CD4-positive, alpha-beta memory T cell (primary cell): ENCODE results near the gene DDX10. TPM values are rescaled to one million over a fixed set of nuclear protein-coding genes. Genes with fewer than 3 reads are reported as not detected.

Source experiments
- CTCF ChIA-PET: fragments of 350-600 bp; sonication (Branson Sonifier 250); formaldehyde crosslinking; loops from one replicate; lab custom pipeline; 2021; ENCODE audit warnings: inconsistent platforms; ENCODE audit not compliant: partially characterized antibody; lab: Charles Lee
- POLR2A ChIA-PET: fragments of 350-600 bp; sonication (Branson Sonifier 250); formaldehyde crosslinking; loops from one replicate; lab custom pipeline; 2021; ENCODE audit not compliant: partially characterized antibody; lab: Charles Lee
- DNase-seq, 5 donors: peaks; one replicate each; pipeline versions ENCODE4 v3.0.0 to v3.0.0-alpha.2; 2020 to 2022; ENCODE audit warnings: mixed read lengths in 1 of 5
- H3K27ac ChIP-seq: one replicate; pipeline ENCODE4 v1.7.0; 2013; ENCODE audit warnings: low read depth, low read length
- H3K27me3 ChIP-seq: 2 replicates; pipeline ENCODE4 v1.7.0; 2013; ENCODE audit warnings: mild to moderate bottlenecking, low read length, moderate library complexity; ENCODE audit not compliant: insufficient read depth
- H3K36me3 ChIP-seq: 2 replicates; pipeline ENCODE4 v1.7.0; 2013; ENCODE audit warnings: mild to moderate bottlenecking, low read length, moderate library complexity; ENCODE audit not compliant: insufficient read depth
- H3K4me1 ChIP-seq: 2 replicates; pipeline ENCODE4 v1.7.0; 2013; ENCODE audit warnings: mild to moderate bottlenecking, low read length, moderate library complexity; ENCODE audit not compliant: insufficient read depth
- H3K4me3 ChIP-seq, 2 donors: one replicate each; pipeline ENCODE4 v1.7.0; 2013; ENCODE audit warnings: low read length in 2 of 2, mild to moderate bottlenecking in 1 of 2
- H3K9me3 ChIP-seq, 2 donors: one replicate each; pipeline ENCODE4 v1.7.0; 2013; ENCODE audit warnings: low read length in 2 of 2, control low read depth in 1 of 2; ENCODE audit not compliant: control insufficient read depth in 1 of 2
- H3K27ac Mint-ChIP-seq, 7 donors: one replicate each; pipeline ENCODE4 v1.8.0; 2020 to 2021; ENCODE audit warnings: mixed read lengths in 7 of 7, mild to moderate bottlenecking in 6 of 7, inconsistent platforms in 3 of 7, moderate library complexity in 3 of 7
- H3K27me3 Mint-ChIP-seq, 2 donors: one replicate each; pipeline ENCODE4 v1.8.0; 2020 to 2021; ENCODE audit warnings: mixed read lengths in 2 of 2
- H3K36me3 Mint-ChIP-seq, 2 donors: one replicate each; pipeline ENCODE4 v1.8.0; 2020 to 2021; ENCODE audit warnings: mixed read lengths in 2 of 2, inconsistent platforms in 1 of 2, mild to moderate bottlenecking in 1 of 2
- H3K4me1 Mint-ChIP-seq, 4 donors: one replicate each; pipeline ENCODE4 v1.8.0; 2020 to 2021; ENCODE audit warnings: mixed read lengths in 4 of 4, mild to moderate bottlenecking in 1 of 4
- H3K4me3 Mint-ChIP-seq, 8 donors: one replicate each; pipeline ENCODE4 v1.8.0; 2020 to 2021; ENCODE audit warnings: mixed read lengths in 8 of 8, mild to moderate bottlenecking in 7 of 8, moderate library complexity in 6 of 8, inconsistent platforms in 3 of 8
- H3K9me3 Mint-ChIP-seq, 8 donors: one replicate each; pipeline ENCODE4 v1.8.0; 2020 to 2021; ENCODE audit warnings: mixed read lengths in 8 of 8, mild to moderate bottlenecking in 5 of 8, inconsistent platforms in 3 of 8, moderate library complexity in 1 of 8
- intact Hi-C: fragments of 100-400 bp; cut with micrococcal nuclease; formaldehyde crosslinking; loops from one replicate; pipeline ENCODE4 v1.15.1; 2023
- polyA plus RNA-seq, 2 donors: library from polyadenylated mRNA; unstranded; fragments of 300-500 nt; fragmentation: Illumina TruSeq; gene quantifications; one replicate each; pipeline ENCODE4 v1.2.3, GENCODE V29; 2021
- total RNA-seq, 2 experiments: library from RNA; stranded (reverse); gene quantifications; one replicate each; pipeline ENCODE4 v1.2.3, GENCODE V29; 2021

The DDX10 gene
- total and polyA plus RNA-seq, 4 experiments from 2014 or later, result 15.7 to 18.2 (median 16.7) TPM

DNA sequence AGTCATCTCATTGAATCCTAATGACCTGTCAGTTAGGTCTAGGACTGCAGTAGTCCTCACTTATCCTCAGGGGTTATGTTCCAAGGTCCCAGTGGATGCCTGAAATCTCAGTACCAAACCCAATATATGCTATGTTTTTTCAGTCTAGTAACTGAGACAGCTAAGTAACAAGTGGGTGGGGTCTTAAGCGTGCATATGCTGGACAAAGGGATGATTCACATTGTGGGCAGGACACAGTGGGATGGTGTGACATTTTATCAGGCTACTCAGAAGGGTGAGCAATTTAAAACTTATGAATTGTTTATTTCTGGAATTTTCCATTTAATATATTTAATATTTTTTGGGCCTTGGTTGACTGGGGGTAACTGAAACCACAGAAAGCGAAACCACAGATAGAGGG, 29.0 kb downstream of the DDX10 start:
- H3K27ac ChIP-seq, result no peak overlapping the region
- Mint-ChIP-seq H3K4me3 (no peak overlapping the region), H3K36me3 (peaks cover 57 to 60% of the 10 kb centered on the region in 2 donors), H3K27me3 (no peaks in the 10 kb centered on the region), H3K4me1 (no peaks in the 10 kb centered on the region), H3K9me3 (no peaks in the 10 kb centered on the region), H3K27ac (no peak overlapping the region)
- no peak overlapping the region for H3K4me3 ChIP-seq
- ChIA-PET POLR2A (no interaction called here), CTCF (no interaction called here)
- DNase-seq, result no peak
- intact Hi-C loops, result no loop called here
- no peaks in the 10 kb centered on the region for H3K27me3 ChIP-seq
- no peaks in the 10 kb centered on the region for H3K9me3 ChIP-seq
- peaks cover 11% of the 10 kb centered on the region for H3K36me3 ChIP-seq
- H3K4me1 ChIP-seq, result no peaks in the 10 kb centered on the region

DNA sequence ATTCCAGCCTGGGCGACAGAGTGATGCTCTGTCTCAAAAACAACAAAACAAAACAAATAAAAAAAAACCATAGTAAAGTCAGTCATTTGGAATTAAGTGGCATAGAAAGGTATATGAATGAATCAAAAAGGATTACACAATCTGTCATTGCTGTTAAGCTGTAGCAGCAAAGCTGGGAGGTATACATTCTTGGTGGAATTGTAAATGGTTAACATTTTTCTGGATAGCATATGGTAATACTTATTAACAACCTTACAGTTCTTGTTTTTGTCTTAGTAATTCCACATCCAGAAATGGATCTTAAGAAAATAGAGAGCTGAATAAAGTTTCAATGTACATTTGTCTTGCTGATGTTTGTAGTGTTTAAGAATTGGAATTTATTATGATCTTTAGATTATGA, 30.0 kb downstream of the DDX10 start:
- no peaks in the 10 kb centered on the region for H3K27me3 ChIP-seq
- DNase-seq, result no peak
- H3K9me3 Mint-ChIP-seq, result no peaks in the 10 kb centered on the region
- no peaks in the 10 kb centered on the region for H3K4me1 ChIP-seq
- H3K27me3 Mint-ChIP-seq, result no peaks in the 10 kb centered on the region
- H3K9me3 ChIP-seq, result no peaks in the 10 kb centered on the region
- H3K27ac ChIP-seq, result no peak overlapping the region
- H3K36me3 ChIP-seq, result peaks cover 16% of the 10 kb centered on the region
- H3K4me3 Mint-ChIP-seq, result no peak overlapping the region
- intact Hi-C loops, result no loop called here
- no peak overlapping the region for H3K4me3 ChIP-seq
- no peaks in the 10 kb centered on the region for H3K4me1 Mint-ChIP-seq
- H3K36me3 Mint-ChIP-seq, result peaks cover 53% of the 10 kb centered on the region in 2 donors
- CTCF ChIA-PET, result no interaction called here
- POLR2A ChIA-PET, result no interaction called here
- H3K27ac Mint-ChIP-seq, result no peak overlapping the region

DNA sequence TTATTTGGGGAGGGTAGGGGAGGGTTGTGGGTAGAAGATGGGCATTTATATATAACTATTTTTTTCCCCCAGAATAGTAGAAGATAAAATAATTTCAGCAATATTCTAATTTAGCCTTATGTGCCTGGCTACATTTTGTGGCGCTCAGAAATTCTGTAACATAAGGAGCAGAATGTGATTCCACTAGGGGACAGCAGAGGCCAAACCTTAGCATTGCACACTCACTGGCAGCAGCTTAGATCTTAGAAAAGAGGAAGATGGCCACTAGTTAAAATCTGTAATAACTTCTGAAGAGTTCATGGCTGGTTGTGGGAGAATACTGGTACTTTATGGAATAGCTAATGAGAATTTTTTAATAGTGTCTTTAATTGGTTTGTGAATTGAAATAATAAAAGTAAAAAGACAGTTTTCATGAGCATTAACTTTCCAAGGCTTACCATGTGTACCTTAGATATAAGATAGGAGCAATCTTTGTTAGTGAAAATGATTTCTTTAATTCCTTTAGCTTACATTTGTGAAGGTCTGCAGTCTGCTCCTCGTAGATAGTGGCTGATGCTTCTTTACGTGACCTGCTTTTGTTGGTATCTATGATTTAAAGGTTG, 33.1 kb downstream of the DDX10 start:
- no peak overlapping the region for H3K27ac Mint-ChIP-seq
- POLR2A ChIA-PET, result no interaction called here
- DNase-seq, result peak in 3 of 5 donors; percentile 3 to 12 (median 6)

GRCh38 chr11:108698844-108699642, 34.2 kb downstream of the DDX10 start:
- Mint-ChIP-seq H3K4me1 (peaks cover 0 to 1% (median 0%) of the 10 kb centered on the region in 4 donors), H3K27me3 (no peaks in the 10 kb centered on the region), H3K36me3 (peaks cover 46 to 52% of the 10 kb centered on the region in 2 donors), H3K9me3 (no peaks in the 10 kb centered on the region), H3K4me3 (no peak overlapping the region), H3K27ac (peak overlapping the region in 2 of 7 donors; percentile 16 to 77)
- Histone ChIP-seq H3K4me1 (no peaks in the 10 kb centered on the region), H3K9me3 (no peaks in the 10 kb centered on the region), H3K36me3 (peaks cover 5% of the 10 kb centered on the region), H3K27me3 (no peaks in the 10 kb centered on the region), H3K27ac (no peak overlapping the region), H3K4me3 (no peak overlapping the region)
- intact Hi-C loops, result no loop called here
- CTCF ChIA-PET, result interaction anchor here (1.7 kb wide), 1 partner anchor 9 kb away, joined by 6 read pairs; no protein-coding TSS in a partner anchor
- POLR2A ChIA-PET, result no interaction called here
- DNase-seq, result no peak

More for the DNA sequence above, 33.1 kb downstream of the DDX10 start:
- Histone ChIP-seq H3K27me3 (no peaks in the 10 kb centered on the region), H3K36me3 (peaks cover 8% of the 10 kb centered on the region), H3K9me3 (no peaks in the 10 kb centered on the region), H3K4me1 (no peaks in the 10 kb centered on the region), H3K4me3 (no peak overlapping the region), H3K27ac (no peak overlapping the region)
- intact Hi-C loops, result loop anchor here (2.0 kb wide), 1 partner anchor 173 kb away; no protein-coding TSS in a partner anchor
- no peaks in the 10 kb centered on the region for H3K27me3 Mint-ChIP-seq
- peaks cover 0 to 1% (median 0%) of the 10 kb centered on the region in 4 donors for H3K4me1 Mint-ChIP-seq
- no peaks in the 10 kb centered on the region for H3K9me3 Mint-ChIP-seq
- CTCF ChIA-PET, result interaction anchor here (1.7 kb wide), 1 partner anchor 10 kb away, joined by 6 read pairs; no protein-coding TSS in a partner anchor
- peaks cover 49 to 52% of the 10 kb centered on the region in 2 donors for H3K36me3 Mint-ChIP-seq
- H3K4me3 Mint-ChIP-seq, result no peak overlapping the region

- H3K4me1 Mint-ChIP-seq, result peaks cover 0 to 6% (median 0%) of the 10 kb centered on the region in 4 donors
- ChIA-PET CTCF (no interaction called here), POLR2A (no interaction called here)
- peaks cover 0 to 4% of the 10 kb centered on the region in 2 donors for H3K9me3 ChIP-seq
- peaks cover 77 to 78% of the 10 kb centered on the region in 2 donors for H3K36me3 Mint-ChIP-seq
- H3K27me3 ChIP-seq, result no peaks in the 10 kb centered on the region
- intact Hi-C loops, result no loop called here
- H3K27ac Mint-ChIP-seq, result no peak overlapping the region
- DNase-seq, result no peak
- no peak overlapping the region for H3K4me3 ChIP-seq
- H3K27ac ChIP-seq, result no peak overlapping the region
- no peak overlapping the region for H3K4me3 Mint-ChIP-seq
- H3K36me3 ChIP-seq, result peaks cover 15% of the 10 kb centered on the region
- peaks cover 3 to 25% (median 17%) of the 10 kb centered on the region in 8 donors for H3K9me3 Mint-ChIP-seq
- no peaks in the 10 kb centered on the region for H3K27me3 Mint-ChIP-seq
- no peaks in the 10 kb centered on the region for H3K4me1 ChIP-seq
Measured at GRCh38 chr11:108703916-108704315, 39.0 kb downstream of the DDX10 start.

- no peak overlapping the region for H3K27ac ChIP-seq
- peaks cover 80 to 85% of the 10 kb centered on the region in 2 donors for H3K36me3 Mint-ChIP-seq
- ChIA-PET CTCF (no interaction called here), POLR2A (no interaction called here)
- no peak overlapping the region for H3K4me3 Mint-ChIP-seq
- H3K27me3 ChIP-seq, result no peaks in the 10 kb centered on the region
- no peak for DNase-seq
- H3K36me3 ChIP-seq, result peaks cover 10% of the 10 kb centered on the region
- H3K9me3 Mint-ChIP-seq, result peaks cover 4 to 35% (median 22%) of the 10 kb centered on the region in 8 donors
- no peak overlapping the region for H3K4me3 ChIP-seq
- peaks cover 0 to 4% of the 10 kb centered on the region in 2 donors for H3K9me3 ChIP-seq
- H3K4me1 ChIP-seq, result no peaks in the 10 kb centered on the region
- peaks cover 3 to 9% (median 5%) of the 10 kb centered on the region in 4 donors for H3K4me1 Mint-ChIP-seq
- intact Hi-C loops, result no loop called here
- H3K27ac Mint-ChIP-seq, result peak overlapping the region in 1 of 7 donors; percentile 55
- H3K27me3 Mint-ChIP-seq, result no peaks in the 10 kb centered on the region
Measured at GRCh38 chr11:108705061-108705460, 40.2 kb downstream of the DDX10 start.

- Mint-ChIP-seq H3K4me3 (no peak overlapping the region), H3K27me3 (no peaks in the 10 kb centered on the region), H3K4me1 (peaks cover 5 to 12% (median 8%) of the 10 kb centered on the region in 4 donors), H3K36me3 (peaks cover 87 to 91% of the 10 kb centered on the region in 2 donors), H3K9me3 (peaks cover 4 to 35% (median 22%) of the 10 kb centered on the region in 8 donors), H3K27ac (no peak overlapping the region)
- CTCF ChIA-PET, result interaction anchor here (1.4 to 2.7 kb wide), 2 partner anchors 10 to 27 kb away, joined by 6 read pairs; no protein-coding TSS in a partner anchor
- Histone ChIP-seq H3K27me3 (no peaks in the 10 kb centered on the region), H3K36me3 (peaks cover 10% of the 10 kb centered on the region), H3K4me3 (no peak overlapping the region), H3K4me1 (no peaks in the 10 kb centered on the region), H3K27ac (no peak overlapping the region), H3K9me3 (peaks cover 0 to 4% of the 10 kb centered on the region in 2 donors)
- intact Hi-C loops, result no loop called here
- DNase-seq, result no peak
- POLR2A ChIA-PET, result no interaction called here
Measured at GRCh38 chr11:108708173-108708572, 43.3 kb downstream of the DDX10 start.
